Stimulated activated CD8-positive, alpha-beta memory T cell treated with anti-CD3 and anti-CD28 coated beads, Interleukin-15, amount 100 ng/mL, for 1 hour (primary cell): ENCODE measurements around the gene VSTM1.
"Not testable (repeated sequence)": the region's sequence is repeated elsewhere in the genome, so short reads cannot be mapped to it uniquely, and the experiment has no call there.

ENCODE experiments used
- DNase-seq: peaks from one replicate; pipeline ENCODE4 v3.0.0-alpha.2; 2020; ENCODE audit warnings: low read depth

VSTM1 gene, protein sequence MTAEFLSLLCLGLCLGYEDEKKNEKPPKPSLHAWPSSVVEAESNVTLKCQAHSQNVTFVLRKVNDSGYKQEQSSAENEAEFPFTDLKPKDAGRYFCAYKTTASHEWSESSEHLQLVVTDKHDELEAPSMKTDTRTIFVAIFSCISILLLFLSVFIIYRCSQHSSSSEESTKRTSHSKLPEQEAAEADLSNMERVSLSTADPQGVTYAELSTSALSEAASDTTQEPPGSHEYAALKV

GRCh38 chr19:54063350-54064116 lies at the start of gene VSTM1:
VSTM1 (minus strand) TSS chr19:54063897; CDS start chr19:54063777, 120 bp downstream.
- no peak for DNase-seq

GRCh38 chr19:54109651-54110050 lies 46.0 kb upstream of the VSTM1 start:
- no peak for DNase-seq

GRCh38 chr19:54108496-54108895 lies 44.8 kb upstream of the VSTM1 start:
- no peak for DNase-seq

- no peak for DNase-seq
Measured at GRCh38 chr19:54107876-54108490, 44.3 kb upstream of the VSTM1 start.

DNA sequence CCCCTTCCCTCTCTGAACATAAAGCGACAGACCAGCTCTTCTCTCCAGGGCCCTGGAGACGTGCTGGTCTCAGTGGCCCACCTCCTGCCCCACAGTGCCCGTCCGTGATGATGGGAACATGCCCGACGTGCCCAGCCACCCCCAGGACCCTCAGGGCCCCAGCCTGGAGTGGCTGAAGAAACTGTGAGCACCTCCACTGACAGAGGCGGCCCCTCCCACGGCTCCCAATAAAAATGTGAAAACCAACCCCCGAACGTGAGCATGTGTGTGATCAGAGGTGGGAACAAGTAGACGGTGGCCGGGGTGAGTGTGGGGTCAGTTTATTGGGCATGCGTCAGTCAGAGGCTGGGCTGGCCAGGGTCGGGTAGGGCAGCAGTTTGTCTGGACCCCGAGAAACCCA lies 43.0 kb upstream of the VSTM1 start:
- DNase-seq: no peak

- DNase-seq: no peak
Measured at GRCh38 chr19:54105796-54106195, 42.1 kb upstream of the VSTM1 start.

- no peak for DNase-seq
Measured at GRCh38 chr19:54104998-54105715, 41.5 kb upstream of the VSTM1 start.

DNA sequence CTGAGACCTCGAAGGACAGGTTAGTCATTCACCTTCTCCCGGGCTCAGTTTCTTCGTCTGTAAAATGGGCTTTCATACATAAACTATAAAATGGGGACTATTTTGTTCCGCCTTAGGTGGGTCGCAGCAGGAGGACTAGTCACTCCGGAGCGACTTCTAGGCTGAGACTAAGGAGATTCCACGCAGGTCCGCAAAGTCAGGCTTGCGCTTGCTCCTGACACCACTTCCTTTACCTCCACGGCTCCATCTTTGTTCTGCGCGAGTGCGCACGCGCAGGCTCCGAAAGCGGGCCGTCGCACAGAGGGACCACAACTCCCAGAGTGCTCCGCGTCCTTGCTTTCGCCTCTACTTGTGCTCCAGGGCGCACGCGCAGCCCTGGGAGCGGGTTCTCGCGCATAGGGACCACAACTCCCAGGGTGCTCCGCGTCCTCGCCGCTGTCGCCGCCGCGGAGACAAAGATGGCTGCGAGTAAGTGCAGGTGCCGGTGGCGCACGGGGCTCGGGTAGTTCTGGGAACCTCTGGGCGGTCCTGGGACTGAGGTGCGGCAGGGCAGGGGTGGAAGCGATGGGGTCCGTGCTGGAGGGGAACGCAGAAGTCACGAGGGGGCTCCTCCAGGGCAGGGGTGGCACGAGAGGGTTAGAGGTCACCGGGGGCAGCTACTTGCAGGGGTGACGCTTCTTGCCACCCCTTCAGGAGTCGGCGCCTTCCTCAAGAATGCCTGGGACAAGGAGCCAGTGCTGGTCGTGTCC lies 38.9 kb upstream of the VSTM1 start, which contains the start of gene NDUFA3:
TSS of gene NDUFA3 (plus strand) at position 435 of the 749 bp plus-strand sequence. CDS start at position 459, 24 bp downstream.
- peak; percentile 90 for DNase-seq

GRCh38 chr19:54100561-54100960 lies 36.9 kb upstream of the VSTM1 start, which contains the start of gene OSCAR:
OSCAR (minus strand) TSS chr19:54100803; CDS start chr19:54100792, 11 bp downstream.
- no peak for DNase-seq

DNA sequence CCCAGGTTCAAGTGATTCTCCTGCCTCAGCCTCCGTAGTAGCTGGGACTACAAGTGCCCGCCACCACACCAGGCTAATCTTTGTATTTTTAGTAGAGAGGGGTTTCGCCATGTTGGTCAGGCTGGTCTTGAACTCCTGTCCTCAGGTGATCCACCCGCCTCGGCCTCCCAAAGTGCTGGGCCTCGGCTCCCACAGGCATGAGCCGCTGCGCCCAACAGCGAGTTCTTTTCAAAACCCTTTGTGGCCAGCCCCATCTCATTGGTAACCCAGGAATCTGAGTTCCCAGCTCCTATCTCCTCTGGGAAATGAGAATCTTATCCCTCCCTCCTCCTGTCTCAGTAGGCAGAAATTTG lies 36.2 kb upstream of the VSTM1 start:
- DNase-seq: not testable (repeated sequence)

- DNase-seq: no peak
Measured at GRCh38 chr19:54099190-54099902, 35.6 kb upstream of the VSTM1 start.

GRCh38 chr19:54096617-54097106 lies 33.0 kb upstream of the VSTM1 start:
- no peak for DNase-seq

GRCh38 chr19:54095859-54096616 lies 32.3 kb upstream of the VSTM1 start:
- DNase-seq: not testable (repeated sequence)

DNA sequence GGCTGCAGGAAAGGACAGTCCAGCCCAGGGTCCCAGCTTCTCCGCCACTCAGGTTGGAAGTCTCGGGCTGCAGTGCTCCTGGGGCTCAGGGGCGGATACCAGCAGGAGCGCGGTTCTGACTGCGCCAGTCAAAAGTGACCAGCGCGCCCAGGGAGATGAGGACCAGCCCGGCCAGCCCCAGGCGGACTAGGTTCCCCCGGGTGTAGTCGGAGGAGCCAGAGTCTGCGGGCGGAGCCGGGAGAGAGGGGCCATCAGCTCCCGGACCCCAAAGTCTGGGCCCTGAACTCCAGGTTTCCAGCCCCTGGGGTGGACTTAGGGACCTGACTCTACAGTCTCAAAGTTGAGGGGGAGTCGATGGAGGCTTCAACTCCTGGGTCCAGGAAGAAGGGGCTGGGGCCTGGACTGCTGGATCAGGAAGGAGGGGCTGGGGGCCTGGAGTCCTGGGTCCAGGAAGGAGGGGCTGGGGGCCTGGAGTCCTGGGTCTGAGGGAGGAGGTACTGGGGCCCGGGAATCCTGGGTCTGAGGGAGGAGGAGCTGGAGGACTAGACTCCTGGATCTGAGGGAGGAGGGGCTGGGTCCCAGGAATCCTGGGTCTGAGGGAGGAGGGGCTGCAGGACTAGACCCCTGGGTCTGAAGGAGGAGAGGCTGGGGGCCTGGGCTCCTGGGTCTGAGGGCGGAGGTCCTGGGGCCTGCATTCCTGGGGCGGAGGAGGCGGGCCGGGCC lies 31.6 kb upstream of the VSTM1 start:
- DNase-seq: no peak

- no peak for DNase-seq
Measured at GRCh38 chr19:54094426-54095000, 30.8 kb upstream of the VSTM1 start.

DNA sequence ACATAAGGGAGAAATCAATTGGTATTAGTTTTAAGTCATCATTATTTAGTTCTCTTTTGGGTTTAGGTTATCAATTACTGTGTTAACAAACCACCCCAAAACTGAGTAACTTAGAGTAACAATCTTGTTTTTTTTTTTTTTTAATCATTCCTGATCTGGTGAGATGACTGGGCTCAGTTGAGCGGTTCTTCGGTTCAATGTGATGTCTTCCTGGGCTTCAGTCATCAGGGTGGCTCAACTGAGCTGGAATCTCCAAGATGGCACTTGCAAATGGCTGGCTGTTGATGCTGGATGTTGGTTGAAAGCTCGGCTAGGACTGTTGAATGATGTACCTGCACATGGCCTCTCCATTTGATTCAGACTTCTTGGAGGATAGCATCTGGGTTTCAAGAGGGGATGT lies 20.7 kb upstream of the VSTM1 start:
- no peak for DNase-seq

DNA sequence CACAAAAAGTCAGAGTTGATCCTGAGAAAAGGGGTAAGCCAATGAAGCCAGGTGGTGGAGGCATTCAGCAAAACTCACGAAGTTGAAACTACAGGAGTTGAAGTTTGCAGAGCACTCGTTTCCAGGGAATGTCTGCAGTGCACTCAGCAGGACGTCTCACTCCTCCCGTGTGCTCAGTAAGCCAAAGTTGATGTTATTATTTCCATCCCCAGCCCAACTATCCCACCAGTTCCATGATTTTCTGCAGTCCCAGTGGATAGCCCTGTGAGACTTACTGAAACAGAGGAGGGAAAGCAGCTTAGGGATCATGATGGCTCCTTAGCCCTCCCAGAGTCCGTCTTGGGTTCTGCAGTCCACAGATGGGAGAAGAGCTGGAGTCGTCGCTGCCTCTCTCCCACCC lies 17.3 kb upstream of the VSTM1 start, which contains the start of gene TARM1:
TSS of gene TARM1 (minus strand) at position 334 of the 400 bp plus-strand sequence. CDS start at position 309, 25 bp downstream.
- no peak for DNase-seq

DNA sequence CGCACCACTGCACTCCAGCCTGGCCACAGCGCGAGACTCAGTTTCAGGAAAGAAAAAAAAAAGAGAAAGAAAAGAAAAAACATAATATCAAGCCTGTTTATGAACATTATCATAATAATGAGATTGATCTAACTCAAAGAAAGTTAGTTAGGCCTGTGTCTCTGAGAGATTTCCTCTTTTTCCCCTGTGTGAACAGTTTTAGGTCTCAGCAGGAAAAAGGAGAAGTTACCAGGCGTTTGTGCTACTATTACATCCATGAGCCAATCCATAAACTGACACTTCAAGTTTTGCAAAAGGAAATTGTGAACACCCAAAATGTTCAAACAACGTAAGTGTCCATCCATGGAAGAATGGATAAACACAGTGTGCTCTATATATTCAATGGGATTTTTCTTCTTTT lies 13.6 kb upstream of the VSTM1 start:
- no peak for DNase-seq

DNA sequence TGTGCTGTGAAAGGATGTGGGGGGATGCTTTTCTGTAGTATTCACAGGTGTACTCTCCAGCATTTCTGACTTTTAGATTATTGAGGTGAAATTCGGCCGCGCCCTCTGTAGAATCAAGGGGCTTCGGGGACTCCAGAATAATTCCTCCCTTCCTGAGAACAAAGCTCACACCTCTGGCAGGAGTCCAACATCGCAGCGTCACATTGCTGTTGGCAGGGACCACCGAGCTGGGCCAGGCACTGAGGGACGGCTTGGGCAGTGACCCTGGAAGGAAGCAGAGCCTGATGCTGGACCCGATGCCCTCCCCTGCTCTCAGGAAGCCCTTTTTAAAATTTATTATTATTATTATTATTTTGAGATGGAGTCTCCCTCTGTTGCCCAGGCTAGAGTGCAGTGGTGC lies 11.2 kb upstream of the VSTM1 start:
- no peak for DNase-seq
